Trophoblast cell (in vitro differentiated cells and primary cell): ENCODE data around the gene CYP27C1.
"Not testable (repeated sequence)": the region's sequence is repeated elsewhere in the genome, so short reads cannot be mapped to it uniquely, and the experiment has no call there.

Experiments
- DNase-seq, 2 donors: peaks; one replicate each; pipeline ENCODE4 v3.0.0-alpha.2; 2016
- H2AFZ ChIP-seq: 2 replicates; pipeline ENCODE4 v1.6.1; 2013; ENCODE audit warnings: low read length, moderate library complexity, mild to moderate bottlenecking; ENCODE audit not compliant: insufficient read depth, poor library complexity
- H2AK5ac ChIP-seq: 2 replicates; pipeline ENCODE4 v1.6.1; 2013; ENCODE audit warnings: mild to moderate bottlenecking, low read length
- H2BK120ac ChIP-seq: 2 replicates; pipeline ENCODE4 v1.6.1; 2013; ENCODE audit warnings: low read length, mild to moderate bottlenecking, moderate library complexity; ENCODE audit not compliant: insufficient read depth, poor library complexity
- H2BK12ac ChIP-seq: 2 replicates; pipeline ENCODE4 v1.6.1; 2013; ENCODE audit warnings: mild to moderate bottlenecking, low read length, moderate library complexity
- H2BK5ac ChIP-seq: 2 replicates; pipeline ENCODE4 v1.6.1; 2013; ENCODE audit warnings: low read length, low read depth, moderate library complexity, mild to moderate bottlenecking; ENCODE audit not compliant: poor library complexity
- H3K14ac ChIP-seq: 2 replicates; pipeline ENCODE4 v1.6.1; 2013; ENCODE audit warnings: mild to moderate bottlenecking, low read length
- H3K18ac ChIP-seq: 2 replicates; pipeline ENCODE4 v1.6.1; 2013; ENCODE audit warnings: mild to moderate bottlenecking, low read length
- H3K23ac ChIP-seq: 2 replicates; pipeline ENCODE4 v1.6.1; 2013; ENCODE audit warnings: low read length
- H3K27ac ChIP-seq: 2 replicates; pipeline ENCODE4 v1.5.1; 2013; ENCODE audit warnings: low read depth, mild to moderate bottlenecking, inconsistent platforms, low read length, moderate library complexity
- H3K27me3 ChIP-seq: 2 replicates; pipeline ENCODE4 v1.6.1; 2013; ENCODE audit warnings: inconsistent platforms, mild to moderate bottlenecking, low read length, moderate library complexity; ENCODE audit not compliant: insufficient read depth
- H3K36me3 ChIP-seq, 2 experiments: 1 replicate in 1 of 2; 2 replicates in 1 of 2; pipeline ENCODE4 v1.6.1; 2013; ENCODE audit warnings: low read length in 2 of 2, mild to moderate bottlenecking in 2 of 2, moderate library complexity in 1 of 2; ENCODE audit not compliant: insufficient read depth in 2 of 2, control insufficient read depth in 1 of 2
- H3K4ac ChIP-seq: 2 replicates; pipeline ENCODE4 v1.6.1; 2013; ENCODE audit warnings: low read depth, mild to moderate bottlenecking, low read length, moderate library complexity
- H3K4me1 ChIP-seq, 2 experiments: 1 replicate in 1 of 2; 2 replicates in 1 of 2; pipeline ENCODE4 v1.6.1; 2013; ENCODE audit warnings: low read length in 2 of 2, mild to moderate bottlenecking in 2 of 2, moderate library complexity in 1 of 2; ENCODE audit not compliant: insufficient read depth in 2 of 2, control insufficient read depth in 1 of 2
- H3K4me2 ChIP-seq: 2 replicates; pipeline ENCODE4 v1.6.1; 2013; ENCODE audit warnings: inconsistent platforms, mild to moderate bottlenecking, low read length, moderate library complexity
- H3K4me3 ChIP-seq: 2 replicates; pipeline ENCODE4 v1.5.1; 2013; ENCODE audit warnings: mild to moderate bottlenecking, low read depth, low read length, inconsistent platforms
- H3K79me1 ChIP-seq: one replicate; pipeline ENCODE4 v1.6.1; 2013; ENCODE audit warnings: low read length
- H3K79me2 ChIP-seq: 2 replicates; pipeline ENCODE4 v1.6.1; 2013; ENCODE audit warnings: low read length, mild to moderate bottlenecking; ENCODE audit not compliant: control insufficient read depth, insufficient read depth, poor library complexity
- H3K9ac ChIP-seq: 2 replicates; pipeline ENCODE4 v1.6.1; 2013; ENCODE audit warnings: mild to moderate bottlenecking, low read length
- H3K9me3 ChIP-seq: 2 replicates; pipeline ENCODE4 v1.6.1; 2013; ENCODE audit warnings: low read depth, mild to moderate bottlenecking, control low read depth, inconsistent platforms, low read length; ENCODE audit not compliant: insufficient read depth
- H4K12ac ChIP-seq: 2 replicates; pipeline ENCODE4 v1.6.1; 2013; ENCODE audit warnings: low read depth, mild to moderate bottlenecking, low read length, moderate library complexity
- H4K8ac ChIP-seq: 2 replicates; pipeline ENCODE4 v1.6.1; 2013; ENCODE audit warnings: low read depth, mild to moderate bottlenecking, low read length, moderate library complexity
- H4K91ac ChIP-seq: one replicate; pipeline ENCODE4 v1.6.1; 2013; ENCODE audit warnings: low read depth, mild to moderate bottlenecking, low read length, moderate library complexity
- WGBS: extraction: QIAGEN DNeasy Blood & Tissue Kit; methylation state at CpG from one replicate; pipeline ENCODE4 v1.1.7; 2013; ENCODE audit warnings: missing lambda C conversion rate; ENCODE audit not compliant: insufficient read length, insufficient coverage; ENCODE audit errors: extremely low coverage; 5-methylcytosine and 5-hydroxymethylcytosine counted together

The CYP27C1 gene

DNA sequence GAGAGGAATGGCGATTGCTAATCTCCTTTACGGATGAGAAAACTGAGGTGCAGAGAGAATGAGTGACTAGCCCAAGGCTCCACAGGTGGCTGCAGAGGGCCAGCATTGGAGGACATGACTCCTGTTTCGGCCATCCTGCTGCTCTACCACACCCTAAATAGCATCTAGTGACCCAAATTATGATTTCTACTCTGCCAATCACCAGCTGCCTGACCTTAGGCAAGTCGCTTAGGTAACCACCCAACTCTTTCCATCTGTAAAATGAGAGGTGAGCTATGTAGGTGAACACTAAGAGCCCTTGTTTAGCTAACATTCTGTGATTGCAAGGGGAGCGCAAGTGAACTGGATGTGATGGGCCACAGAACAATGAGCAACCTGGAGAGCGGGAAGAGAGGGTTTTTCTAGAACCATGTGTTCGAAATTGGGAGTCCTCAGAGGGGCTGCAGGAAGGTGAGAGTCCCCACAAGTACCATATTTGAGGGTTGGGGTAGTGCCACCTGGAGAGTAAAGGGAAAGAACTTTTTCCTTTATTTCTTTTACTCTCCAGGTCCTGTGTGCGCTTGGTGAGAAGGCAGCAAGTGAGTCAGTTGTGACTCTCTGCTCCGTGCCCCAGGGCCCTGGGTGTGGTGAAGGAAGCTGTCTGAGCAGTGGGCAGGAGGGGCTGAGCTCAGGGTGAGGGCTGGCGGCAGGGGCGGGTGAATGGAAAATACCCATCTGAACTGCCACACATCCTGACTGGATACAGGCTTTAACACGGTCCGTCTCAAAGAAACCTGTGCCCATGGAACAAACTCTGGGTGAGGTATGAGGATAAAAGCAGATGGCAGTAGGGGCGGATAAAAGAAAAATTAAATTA lies 2.4 kb downstream of the CYP27C1 start:
- Histone ChIP-seq H3K4me2 (peak overlapping the region; percentile 5), H3K18ac (no peak overlapping the region), H2AFZ (no peak overlapping the region), H3K79me2 (no peaks in the 10 kb centered on the region), H4K91ac (no peak overlapping the region), H3K79me1 (peaks cover 7% of the 10 kb centered on the region), H4K12ac (no peak overlapping the region), H3K9me3 (no peaks in the 10 kb centered on the region), H3K27ac (no peak overlapping the region), H2AK5ac (no peak overlapping the region), H3K36me3 (no peaks in the 10 kb centered on the region), H3K4me1 (peaks cover 12 to 18% of the 10 kb centered on the region in 2 experiments), H2BK12ac (no peak overlapping the region), H3K4ac (no peak overlapping the region), H3K4me3 (no peak overlapping the region), H3K23ac (no peak overlapping the region), H3K9ac (no peak overlapping the region), H2BK120ac (no peak overlapping the region), H3K14ac (no peak overlapping the region), H2BK5ac (no peak overlapping the region), H4K8ac (no peak overlapping the region), H3K27me3 (peaks cover 13% of the 10 kb centered on the region)
- no CpG with 5 or more reads among the region's 14 CpGs for WGBS
- DNase-seq: peak; percentile 51 to 58

GRCh38 chr2:127216593-127216992 lies 3.5 kb downstream of the CYP27C1 start:
- Histone ChIP-seq H3K27me3 (peaks cover 13% of the 10 kb centered on the region), H2AK5ac (no peak overlapping the region), H3K4me2 (no peak overlapping the region), H3K9ac (no peak overlapping the region), H4K91ac (no peak overlapping the region), H3K79me2 (no peaks in the 10 kb centered on the region), H2BK5ac (no peak overlapping the region), H3K27ac (no peak overlapping the region), H3K4me3 (no peak overlapping the region), H3K23ac (no peak overlapping the region), H2BK12ac (no peak overlapping the region), H4K8ac (no peak overlapping the region), H3K36me3 (no peaks in the 10 kb centered on the region), H2BK120ac (no peak overlapping the region), H4K12ac (no peak overlapping the region), H3K79me1 (peaks cover 7% of the 10 kb centered on the region), H2AFZ (no peak overlapping the region), H3K4me1 (peaks cover 12 to 18% of the 10 kb centered on the region in 2 experiments), H3K9me3 (no peaks in the 10 kb centered on the region), H3K18ac (no peak overlapping the region), H3K4ac (no peak overlapping the region), H3K14ac (no peak overlapping the region)
- no peak for DNase-seq
- no CpG with 5 or more reads among the region's 1 CpG for WGBS

DNA sequence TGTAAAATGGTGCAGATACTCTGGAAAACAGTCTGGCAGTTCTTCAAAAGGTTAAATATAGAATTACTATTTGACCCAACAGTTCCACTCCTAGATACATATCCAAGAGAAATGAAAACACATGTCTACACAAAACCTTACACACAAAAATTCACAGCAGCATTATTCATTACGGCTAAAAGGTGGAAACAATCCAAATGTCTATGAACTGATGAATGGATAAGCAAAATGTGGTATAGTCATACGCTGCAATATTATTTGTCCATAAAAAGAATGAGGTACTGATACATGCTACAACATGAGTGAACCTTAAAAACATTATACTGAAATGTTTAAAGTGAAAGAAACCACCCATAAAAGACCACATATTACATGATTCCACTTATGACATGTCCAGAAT lies 4.0 kb downstream of the CYP27C1 start:
- no peaks in the 10 kb centered on the region for H3K9me3 ChIP-seq
- no peak overlapping the region for H4K8ac ChIP-seq
- H3K79me1 ChIP-seq: peaks cover 7% of the 10 kb centered on the region
- no peak overlapping the region for H3K27ac ChIP-seq
- peaks cover 12 to 18% of the 10 kb centered on the region in 2 experiments for H3K4me1 ChIP-seq
- H3K79me2 ChIP-seq: no peaks in the 10 kb centered on the region
- H2BK120ac ChIP-seq: no peak overlapping the region
- DNase-seq: no peak
- H3K27me3 ChIP-seq: peaks cover 13% of the 10 kb centered on the region
- H3K9ac ChIP-seq: no peak overlapping the region
- H3K4me3 ChIP-seq: no peak overlapping the region
- no CpG with 5 or more reads among the region's 2 CpGs for WGBS
- no peak overlapping the region for H2BK5ac ChIP-seq
- H3K23ac ChIP-seq: no peak overlapping the region
- H3K18ac ChIP-seq: no peak overlapping the region
- H3K14ac ChIP-seq: no peak overlapping the region
- H3K4ac ChIP-seq: no peak overlapping the region
- no peaks in the 10 kb centered on the region for H3K36me3 ChIP-seq
- no peak overlapping the region for H4K12ac ChIP-seq
- no peak overlapping the region for H3K4me2 ChIP-seq
- H2AFZ ChIP-seq: no peak overlapping the region
- no peak overlapping the region for H2AK5ac ChIP-seq
- H4K91ac ChIP-seq: no peak overlapping the region
- no peak overlapping the region for H2BK12ac ChIP-seq

DNA sequence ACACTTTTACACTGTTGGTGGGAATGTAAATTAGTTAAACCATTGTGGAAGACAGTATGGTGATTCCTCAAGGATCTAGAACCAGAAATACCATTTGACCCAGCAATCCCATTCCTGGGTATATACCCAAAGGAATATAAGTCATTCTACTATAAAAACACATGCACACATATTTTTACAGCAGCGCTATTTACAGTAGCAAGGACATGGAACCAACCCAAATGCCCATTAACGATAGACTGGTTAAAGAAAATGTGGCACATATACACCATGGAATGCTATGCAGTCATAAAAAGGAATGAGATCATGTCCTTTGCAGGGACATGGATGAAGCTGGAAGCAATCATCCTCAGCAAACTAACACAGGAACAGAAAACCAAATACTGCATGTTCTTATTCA lies 5.9 kb downstream of the CYP27C1 start:
- H2BK12ac ChIP-seq, H3K27ac ChIP-seq, H2BK5ac ChIP-seq, H3K9ac ChIP-seq, H2AK5ac ChIP-seq, H3K18ac ChIP-seq, H3K79me1 ChIP-seq, H4K12ac ChIP-seq, H3K23ac ChIP-seq, H2BK120ac ChIP-seq, H3K4me3 ChIP-seq, H3K36me3 ChIP-seq, H3K79me2 ChIP-seq, H3K4me2 ChIP-seq, H3K4ac ChIP-seq, H2AFZ ChIP-seq, DNase-seq, H4K8ac ChIP-seq, H4K91ac ChIP-seq, H3K9me3 ChIP-seq, H3K14ac ChIP-seq: not testable (repeated sequence)
- no CpG with 5 or more reads among the region's 2 CpGs for WGBS
- Histone ChIP-seq H3K4me1 (peaks cover 7 to 13% of the 10 kb centered on the region in 2 experiments), H3K27me3 (peaks cover 11% of the 10 kb centered on the region)
